ENCODE data around the gene ADORA2A.

DNA sequence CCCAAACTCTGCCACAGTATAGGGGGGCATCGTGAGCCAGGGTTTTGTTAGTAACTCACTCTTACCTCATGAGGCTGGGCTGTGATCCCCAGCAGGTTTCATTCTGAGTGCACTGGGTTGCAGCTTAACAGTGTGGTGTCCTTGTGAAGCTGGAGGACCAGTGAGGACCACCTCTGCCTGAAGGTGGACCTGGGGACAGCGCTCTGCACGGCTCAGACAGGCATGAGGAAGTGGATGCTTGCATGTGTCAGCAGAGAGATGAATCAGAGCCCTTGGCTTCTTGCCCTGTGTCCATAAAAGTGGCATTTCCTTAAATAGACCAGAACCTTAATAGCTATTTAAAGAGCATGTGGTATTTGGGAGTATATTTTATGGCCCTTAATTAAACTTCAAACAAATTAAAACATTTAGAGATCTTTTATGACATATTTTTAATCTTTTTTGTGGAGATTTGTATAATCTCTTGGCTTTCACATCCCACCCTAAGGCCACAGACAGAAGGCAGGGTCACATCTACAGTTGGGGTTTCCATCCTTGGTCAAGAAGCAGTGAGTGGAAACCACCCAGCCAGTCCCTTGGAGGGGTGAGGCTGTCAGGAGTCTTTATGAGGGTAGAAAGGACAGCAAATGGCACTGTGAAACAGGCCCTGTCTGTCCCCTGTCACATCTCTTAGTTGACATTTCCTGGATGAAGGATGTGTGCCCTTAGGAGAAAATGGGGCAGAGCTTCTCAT lies 24.8 kb upstream of the ADORA2A start:
- TF ChIP-seq, protein P1, sequence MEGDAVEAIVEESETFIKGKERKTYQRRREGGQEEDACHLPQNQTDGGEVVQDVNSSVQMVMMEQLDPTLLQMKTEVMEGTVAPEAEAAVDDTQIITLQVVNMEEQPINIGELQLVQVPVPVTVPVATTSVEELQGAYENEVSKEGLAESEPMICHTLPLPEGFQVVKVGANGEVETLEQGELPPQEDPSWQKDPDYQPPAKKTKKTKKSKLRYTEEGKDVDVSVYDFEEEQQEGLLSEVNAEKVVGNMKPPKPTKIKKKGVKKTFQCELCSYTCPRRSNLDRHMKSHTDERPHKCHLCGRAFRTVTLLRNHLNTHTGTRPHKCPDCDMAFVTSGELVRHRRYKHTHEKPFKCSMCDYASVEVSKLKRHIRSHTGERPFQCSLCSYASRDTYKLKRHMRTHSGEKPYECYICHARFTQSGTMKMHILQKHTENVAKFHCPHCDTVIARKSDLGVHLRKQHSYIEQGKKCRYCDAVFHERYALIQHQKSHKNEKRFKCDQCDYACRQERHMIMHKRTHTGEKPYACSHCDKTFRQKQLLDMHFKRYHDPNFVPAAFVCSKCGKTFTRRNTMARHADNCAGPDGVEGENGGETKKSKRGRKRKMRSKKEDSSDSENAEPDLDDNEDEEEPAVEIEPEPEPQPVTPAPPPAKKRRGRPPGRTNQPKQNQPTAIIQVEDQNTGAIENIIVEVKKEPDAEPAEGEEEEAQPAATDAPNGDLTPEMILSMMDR (IDR thresholded peaks at IDR 0.05; ENCODE audit: control extremely low read depth in 1 of 3, insufficient read depth in 1 of 3, low read depth in 1 of 3, low read length in 3 of 3): no peak
- TF ChIP-seq FOSL1 (IDR thresholded peaks at IDR 0.05; ENCODE audit: insufficient read depth, low read depth, low read length) (no peak), POLR2AphosphoS5 (IDR thresholded peaks at IDR 0.05; ENCODE audit: low read depth, low read length) (no peak), YY1 (IDR thresholded peaks at IDR 0.05; ENCODE audit: low read depth, low read length) (no peak), EZH2 (IDR thresholded peaks at IDR 0.05; ENCODE audit: low read depth, low read length, severe bottlenecking) (no peak), EGR1 (IDR thresholded peaks at IDR 0.05; ENCODE audit: borderline replicate concordance, low read depth, low read length) (no peak), GABPA (IDR thresholded peaks at IDR 0.05; ENCODE audit: borderline replicate concordance, insufficient read depth, low read length) (no peak)
